HFF-Myc (cell line): ENCODE results near the gene COA7.
"Not testable (repeated sequence)": the region's sequence is repeated elsewhere in the genome, so short reads cannot be mapped to it uniquely, and the experiment has no call there.

Experiments
- DNase-seq: peaks from one replicate; pipeline ENCODE4 v3.0.0-alpha.2; 2011; ENCODE audit warnings: low read depth; ENCODE audit errors: extremely low read depth
- H3K4me3 ChIP-seq: replicated peaks from 2 replicates; pipeline ENCODE4 v1.5.1; 2011; ENCODE audit warnings: low read depth, mild to moderate bottlenecking, control low read depth, low read length
- TF ChIP-seq, protein P1 (sequence below): IDR thresholded peaks from 2 replicates; pipeline ENCODE4 v1.5.1; 2012; ENCODE audit warnings: mild to moderate bottlenecking, low read depth, low read length, control low read depth; ENCODE audit errors: missing control alignments

COA7 gene

DNA sequence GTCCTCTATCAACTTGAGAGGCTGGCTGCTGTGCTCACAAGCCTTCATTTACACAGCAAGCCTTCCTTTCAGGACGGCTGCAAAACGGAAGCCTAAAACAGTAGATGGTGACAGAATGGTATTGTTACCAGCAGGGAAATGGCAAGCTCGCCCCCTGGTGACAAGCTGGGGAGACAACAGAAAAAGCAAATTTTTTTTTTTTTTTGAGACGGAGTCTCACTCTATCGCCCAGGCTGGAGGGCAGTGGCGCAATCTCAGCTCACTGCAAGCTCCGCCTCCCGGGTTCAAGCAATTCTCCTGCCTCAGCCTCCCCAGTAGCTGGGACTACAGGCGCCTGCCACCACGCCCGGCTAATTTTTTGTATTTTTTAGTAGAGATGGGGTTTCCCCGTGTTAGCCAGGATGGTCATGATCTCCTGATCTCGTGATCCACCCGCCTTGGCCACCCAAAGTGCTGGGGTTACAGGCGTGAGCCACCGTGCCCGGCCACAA lies 11.8 kb downstream of the COA7 start:
- not testable (repeated sequence) for DNase-seq, H3K4me3 ChIP-seq
- TF ChIP-seq, protein P1, sequence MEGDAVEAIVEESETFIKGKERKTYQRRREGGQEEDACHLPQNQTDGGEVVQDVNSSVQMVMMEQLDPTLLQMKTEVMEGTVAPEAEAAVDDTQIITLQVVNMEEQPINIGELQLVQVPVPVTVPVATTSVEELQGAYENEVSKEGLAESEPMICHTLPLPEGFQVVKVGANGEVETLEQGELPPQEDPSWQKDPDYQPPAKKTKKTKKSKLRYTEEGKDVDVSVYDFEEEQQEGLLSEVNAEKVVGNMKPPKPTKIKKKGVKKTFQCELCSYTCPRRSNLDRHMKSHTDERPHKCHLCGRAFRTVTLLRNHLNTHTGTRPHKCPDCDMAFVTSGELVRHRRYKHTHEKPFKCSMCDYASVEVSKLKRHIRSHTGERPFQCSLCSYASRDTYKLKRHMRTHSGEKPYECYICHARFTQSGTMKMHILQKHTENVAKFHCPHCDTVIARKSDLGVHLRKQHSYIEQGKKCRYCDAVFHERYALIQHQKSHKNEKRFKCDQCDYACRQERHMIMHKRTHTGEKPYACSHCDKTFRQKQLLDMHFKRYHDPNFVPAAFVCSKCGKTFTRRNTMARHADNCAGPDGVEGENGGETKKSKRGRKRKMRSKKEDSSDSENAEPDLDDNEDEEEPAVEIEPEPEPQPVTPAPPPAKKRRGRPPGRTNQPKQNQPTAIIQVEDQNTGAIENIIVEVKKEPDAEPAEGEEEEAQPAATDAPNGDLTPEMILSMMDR, result peak; percentile 70

- H3K4me3 ChIP-seq, result no peak overlapping the region
- TF ChIP-seq, protein P1, result no peak
- no peak for DNase-seq
These were observed 13.6 kb downstream of the COA7 start for GRCh38 chr1:52684545-52684944.

- TF ChIP-seq, protein P1, result no peak
- H3K4me3 ChIP-seq, result no peak overlapping the region
- DNase-seq, result no peak
These were observed 14.7 kb downstream of the COA7 start for GRCh38 chr1:52683367-52683940.

DNA sequence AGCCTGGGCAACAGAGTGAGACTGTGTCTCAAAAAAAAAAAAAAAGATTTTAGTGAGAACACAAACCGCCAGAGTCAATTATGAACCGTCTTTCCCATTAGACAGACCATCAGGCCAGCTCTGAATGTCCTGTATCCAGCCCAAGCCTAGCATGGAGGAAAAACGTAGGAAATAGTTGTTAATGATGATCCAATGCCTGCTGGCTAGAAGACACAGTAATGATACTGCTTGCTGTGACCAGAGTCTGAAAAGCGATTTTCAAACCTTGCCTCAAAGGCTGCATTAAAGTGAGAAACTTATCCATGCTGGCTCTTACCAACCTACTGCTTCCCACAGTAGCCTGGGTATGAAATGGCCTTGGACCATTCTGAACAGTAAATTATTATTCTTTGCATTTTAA lies 17.0 kb downstream of the COA7 start:
- H3K4me3 ChIP-seq, result no peak overlapping the region
- TF ChIP-seq, protein P1, result no peak
- DNase-seq, result no peak

- TF ChIP-seq, protein P1, result no peak
- H3K4me3 ChIP-seq, result no peak overlapping the region
- DNase-seq, result no peak
These were observed 17.8 kb downstream of the COA7 start for GRCh38 chr1:52680353-52680752.

DNA sequence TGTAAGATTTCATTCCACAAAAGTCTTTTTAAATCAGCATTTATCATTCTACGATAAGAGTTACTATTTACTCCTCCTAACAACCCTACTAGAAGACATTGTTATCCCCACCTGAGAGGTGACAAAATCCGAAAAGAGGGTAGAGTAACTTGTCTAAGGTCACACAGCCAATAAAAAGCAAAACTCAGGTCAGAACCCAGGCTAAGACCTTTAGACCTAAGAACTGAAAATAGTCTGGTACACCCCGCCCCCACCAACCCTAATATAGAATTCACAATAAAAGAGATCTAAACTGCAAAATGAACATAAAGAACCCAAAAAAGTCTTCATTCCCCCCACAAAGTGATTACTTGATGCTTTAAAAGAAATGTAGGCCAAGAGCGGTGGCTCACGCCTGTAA lies 18.6 kb downstream of the COA7 start:
- no peak for DNase-seq
- TF ChIP-seq, protein P1, result no peak
- no peak overlapping the region for H3K4me3 ChIP-seq

DNA sequence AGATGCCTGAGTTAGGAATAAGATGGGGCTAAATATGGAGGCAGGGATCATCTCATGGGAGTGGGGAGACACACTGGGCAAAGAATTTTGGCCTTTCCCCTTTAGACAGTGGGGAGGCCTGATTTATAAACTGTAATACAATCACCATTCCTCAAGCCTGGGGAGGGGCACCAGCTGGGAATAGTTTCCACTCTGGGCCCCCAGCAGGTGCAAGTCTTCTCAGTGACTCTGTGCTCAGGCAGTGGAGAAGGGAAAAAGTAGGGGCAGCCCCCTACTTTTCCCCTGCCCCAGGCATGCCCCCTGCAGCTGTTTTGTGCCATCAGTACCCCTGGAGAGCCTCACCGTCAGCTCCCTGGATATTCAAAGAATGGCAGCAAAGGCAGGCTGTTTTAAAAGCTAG lies 19.1 kb downstream of the COA7 start:
- TF ChIP-seq, protein P1, result no peak
- no peak for DNase-seq
- H3K4me3 ChIP-seq, result no peak overlapping the region
